ENCODE measurements around the gene LFNG.

LFNG gene

DNA sequence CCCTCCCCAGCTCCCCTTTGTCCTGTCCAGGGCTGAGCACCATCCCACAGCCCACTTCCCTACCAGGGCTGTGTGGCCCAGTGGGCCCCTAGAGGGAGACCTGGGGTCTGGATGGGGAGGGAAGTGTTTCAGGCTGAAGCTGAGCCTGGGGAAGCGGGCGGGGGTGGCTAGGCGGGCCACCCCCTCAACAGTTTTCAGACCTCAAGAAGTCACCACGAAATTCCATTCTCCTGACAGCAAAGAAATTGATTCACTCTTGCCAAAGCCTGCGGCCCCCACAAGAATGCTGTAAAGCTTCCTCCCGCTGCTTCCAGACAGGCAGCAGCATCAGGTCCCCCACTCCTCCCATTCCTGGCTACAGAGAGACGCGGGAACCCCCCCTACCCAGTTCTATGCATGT is 2.5 kb upstream of the LFNG start:
- no peak for DNase-seq (ENCODE audit: low read depth in 2 of 2)

DNA sequence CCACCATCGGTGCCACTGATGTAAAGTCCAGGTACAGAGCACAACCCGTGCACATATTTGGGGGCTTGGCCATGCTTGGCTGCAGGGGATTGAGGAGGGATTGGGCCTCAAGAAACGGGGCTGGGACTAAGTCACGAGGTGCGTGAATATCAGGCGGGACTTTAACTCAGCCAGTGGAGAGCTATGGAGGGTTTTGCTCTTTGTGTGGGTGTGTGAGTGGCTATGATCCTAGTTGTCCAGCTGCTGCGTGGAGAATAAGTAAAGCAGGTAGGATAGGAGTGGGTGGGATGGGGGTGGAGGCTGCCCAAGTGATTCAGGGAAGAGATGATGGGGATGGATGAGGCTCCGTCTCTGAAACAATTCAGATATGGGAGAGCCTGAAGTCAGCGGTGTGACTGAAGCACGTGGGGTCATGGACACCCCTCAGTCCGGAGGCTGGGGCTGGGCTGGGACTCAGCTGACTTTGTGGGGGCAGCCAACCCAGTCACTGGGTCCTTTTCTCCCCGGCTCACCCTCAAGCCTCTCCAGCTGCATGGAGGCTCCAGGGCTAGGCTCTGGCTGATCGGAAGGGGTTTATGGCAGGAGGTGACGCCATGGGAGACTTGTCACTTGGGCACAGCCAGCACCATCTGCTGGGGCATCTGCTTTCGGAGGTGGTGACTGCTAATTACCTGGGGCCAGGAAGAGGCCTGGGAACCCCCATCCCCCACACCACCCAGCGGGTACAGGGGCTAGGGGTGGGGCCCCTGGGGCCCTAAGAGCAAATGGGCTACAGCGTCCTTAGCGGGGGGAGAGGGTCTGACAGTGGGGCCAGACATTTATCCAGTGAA is 1.7 kb upstream of the LFNG start:
- no peak for DNase-seq (ENCODE audit: low read depth in 2 of 2)

DNA sequence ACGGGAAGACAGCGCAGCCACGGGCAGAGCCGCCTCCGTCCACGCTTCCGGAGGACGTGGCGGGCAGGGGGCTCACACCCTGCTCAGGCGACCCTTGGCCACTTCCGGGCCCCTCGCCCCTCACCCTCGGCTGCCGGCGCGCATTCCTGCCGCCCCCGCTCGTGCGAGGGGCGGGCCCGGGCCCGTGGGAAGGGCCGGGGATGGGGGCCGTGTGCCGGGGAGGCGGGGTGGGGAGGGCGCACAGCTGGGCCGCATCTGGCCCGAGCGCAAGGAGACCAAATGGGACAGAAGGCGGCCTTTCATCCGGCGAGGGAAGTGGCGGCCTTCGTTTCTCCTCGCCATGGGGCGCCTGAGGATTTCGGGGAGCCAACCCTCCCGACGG is 846 bp upstream of the LFNG start:
- DNase-seq (ENCODE audit: low read depth in 2 of 2) = no peak

DNA sequence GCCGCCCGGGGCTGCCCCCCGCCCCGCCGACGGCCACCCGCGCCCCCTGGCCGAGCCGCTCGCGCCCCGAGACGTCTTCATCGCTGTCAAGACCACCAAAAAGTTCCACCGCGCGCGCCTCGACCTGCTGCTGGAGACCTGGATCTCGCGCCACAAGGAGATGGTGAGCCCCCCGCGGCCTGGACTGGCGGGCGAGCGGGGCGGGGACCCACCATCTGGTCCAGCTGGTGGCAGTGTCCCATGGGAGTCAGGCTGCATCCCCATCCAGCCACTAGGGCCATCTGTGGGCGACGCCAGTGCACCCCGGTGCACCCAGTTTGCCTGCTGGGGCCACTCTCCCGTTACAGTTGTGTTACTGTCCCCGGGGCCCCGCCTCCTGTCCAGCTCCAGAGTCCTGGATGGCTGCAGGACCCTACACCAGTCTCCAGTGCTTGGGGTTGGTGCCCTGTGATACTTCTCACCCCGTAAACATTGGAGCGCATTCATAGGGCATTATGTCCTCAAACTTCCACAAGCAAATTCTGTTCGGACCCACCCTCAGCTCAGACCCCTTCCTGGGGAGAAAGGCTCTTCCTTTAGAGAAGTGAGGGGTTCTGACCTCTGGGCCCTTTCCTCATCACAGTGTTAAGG is 672 bp downstream of the LFNG start:
- no peak for DNase-seq (ENCODE audit: low read depth in 2 of 2)

DNA sequence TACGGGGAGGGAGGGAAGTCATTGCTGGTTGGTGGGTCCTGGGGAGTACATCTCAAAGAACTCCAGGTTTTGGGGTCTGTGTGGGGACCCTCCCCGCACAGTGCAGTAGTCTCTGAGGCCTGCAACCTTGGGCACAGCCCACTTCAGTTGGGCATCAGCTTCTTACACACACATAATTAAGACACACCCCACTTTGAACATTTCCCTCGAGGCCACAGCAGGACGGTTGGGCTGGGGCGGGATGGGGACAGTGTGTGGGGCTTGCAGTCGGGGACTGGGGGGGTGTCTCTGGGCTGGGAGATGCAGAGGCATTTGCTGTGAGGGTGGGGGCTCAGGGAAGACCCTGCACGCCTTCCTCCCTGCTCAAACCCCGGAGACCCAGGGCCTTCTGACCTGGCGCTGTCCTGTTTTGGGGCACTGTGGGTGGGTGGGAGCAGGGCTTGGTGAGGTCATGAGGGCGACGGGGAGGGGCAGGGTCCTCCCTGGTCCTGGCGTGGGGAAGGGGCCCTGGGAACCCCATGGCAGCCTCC is 1.3 kb downstream of the LFNG start:
- DNase-seq (ENCODE audit: low read depth in 2 of 2) = no peak

DNA sequence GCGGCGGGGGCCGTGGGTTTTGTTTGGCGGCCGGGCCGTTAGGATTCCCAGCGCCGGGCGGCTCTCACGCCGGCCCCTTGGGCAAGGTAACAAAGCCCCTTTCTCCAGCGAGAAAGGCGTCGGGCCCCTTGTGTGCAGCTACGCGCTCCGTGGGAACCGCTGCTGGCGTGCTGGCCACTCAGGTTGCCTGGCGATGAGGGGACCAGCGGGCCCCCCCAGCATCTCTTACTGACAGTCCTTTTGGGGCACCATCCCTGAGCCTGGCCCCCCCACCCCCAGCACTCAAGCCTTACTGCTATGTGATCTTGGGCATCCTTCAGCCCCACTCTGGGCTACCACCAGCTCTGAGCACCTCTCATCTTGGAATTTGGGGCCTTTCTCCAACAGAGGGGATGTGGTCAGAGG is 1.8 kb downstream of the LFNG start:
- DNase-seq (ENCODE audit: low read depth in 2 of 2) = no peak

DNA sequence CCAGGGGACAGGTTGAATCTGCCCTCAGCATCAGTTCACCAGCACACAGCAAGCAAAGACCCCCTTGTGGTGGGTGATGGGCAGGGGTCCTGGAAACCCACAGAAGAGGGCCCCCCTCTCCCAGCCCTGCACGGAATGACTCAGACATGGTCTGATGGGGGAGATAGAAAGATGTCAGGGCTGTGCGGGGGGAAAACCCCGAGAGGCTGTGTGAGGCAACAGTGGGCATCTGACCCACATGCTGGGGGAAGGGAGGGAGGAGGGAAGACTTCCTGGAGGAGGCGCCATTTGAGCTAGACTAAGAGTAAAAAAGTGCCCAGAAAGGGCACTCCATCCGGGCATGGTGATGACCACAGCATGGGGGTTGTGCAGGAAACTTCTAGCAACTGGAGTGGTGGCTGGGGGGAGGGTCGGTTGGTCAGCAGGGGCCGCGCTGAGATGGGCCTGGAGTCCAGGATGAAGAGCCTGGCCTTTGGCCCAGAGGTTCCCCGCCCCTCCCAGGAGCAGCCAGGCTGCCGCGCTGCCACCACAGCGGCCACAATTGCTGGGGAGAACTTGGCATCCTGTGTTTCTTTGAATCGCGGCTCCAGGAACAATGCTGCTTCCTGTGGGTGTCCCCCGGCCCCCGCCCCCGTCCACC is 2.5 kb downstream of the LFNG start:
- DNase-seq (ENCODE audit: low read depth in 2 of 2) = peak in 1 of 2 donors; percentile 76

DNA sequence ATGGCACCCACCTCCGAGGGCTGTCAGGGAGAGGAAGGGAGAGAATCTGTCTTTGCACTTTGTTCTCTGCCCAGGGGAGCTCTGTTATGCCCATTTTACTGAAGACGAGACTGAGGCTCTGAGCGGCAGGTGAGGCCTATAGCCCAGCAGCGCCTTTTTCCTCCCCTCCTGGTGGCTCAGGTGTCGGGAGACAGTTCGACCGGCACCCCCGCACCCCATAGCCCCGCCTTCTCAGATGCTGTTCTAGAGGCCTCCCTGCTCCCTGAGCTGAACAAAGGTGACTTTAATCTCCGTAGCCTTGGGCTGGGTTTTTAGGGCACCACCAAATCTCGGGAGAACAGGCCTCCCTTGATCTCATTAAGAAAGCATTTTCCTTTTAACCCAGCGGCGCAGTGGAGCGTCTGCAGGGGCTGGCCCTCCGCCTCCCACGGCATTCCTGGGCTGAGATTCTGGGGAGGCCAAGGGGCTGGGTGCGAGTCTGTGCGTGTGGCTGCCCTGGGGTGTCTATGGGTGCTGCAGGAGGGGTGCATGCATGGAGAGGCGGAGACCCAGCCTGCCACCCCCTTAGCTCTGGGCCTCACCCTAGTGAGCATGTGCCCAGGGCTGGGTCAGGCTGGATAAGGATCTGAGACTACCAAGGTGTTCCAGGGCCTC is 3.3 kb downstream of the LFNG start:
- no peak for DNase-seq (ENCODE audit: low read depth in 2 of 2)

DNA sequence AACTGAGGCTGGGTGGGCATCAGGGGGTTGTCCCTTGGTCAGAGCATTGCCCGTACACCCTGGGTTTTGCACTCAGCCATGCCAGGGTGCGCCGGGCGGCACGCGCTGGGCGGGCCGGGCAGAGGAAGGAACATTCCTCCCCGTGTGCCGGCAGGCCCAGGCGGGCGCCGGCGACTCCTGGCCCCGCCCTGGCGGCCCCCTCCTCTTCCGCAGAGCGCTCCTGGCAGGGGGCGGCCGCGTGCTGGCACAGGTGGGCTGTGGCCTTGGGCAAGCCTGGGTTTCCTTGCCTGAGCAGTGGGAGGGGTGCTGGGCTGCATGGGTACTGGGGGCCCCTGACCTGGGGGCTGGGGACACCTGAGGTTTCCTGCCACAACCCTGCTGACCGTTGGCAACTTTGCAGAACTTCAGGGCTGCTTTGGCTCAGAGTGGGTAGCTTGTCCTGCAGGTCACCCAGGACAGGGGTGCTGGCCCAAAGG is 3.9 kb downstream of the LFNG start:
- no peak for DNase-seq (ENCODE audit: low read depth in 2 of 2)

DNA sequence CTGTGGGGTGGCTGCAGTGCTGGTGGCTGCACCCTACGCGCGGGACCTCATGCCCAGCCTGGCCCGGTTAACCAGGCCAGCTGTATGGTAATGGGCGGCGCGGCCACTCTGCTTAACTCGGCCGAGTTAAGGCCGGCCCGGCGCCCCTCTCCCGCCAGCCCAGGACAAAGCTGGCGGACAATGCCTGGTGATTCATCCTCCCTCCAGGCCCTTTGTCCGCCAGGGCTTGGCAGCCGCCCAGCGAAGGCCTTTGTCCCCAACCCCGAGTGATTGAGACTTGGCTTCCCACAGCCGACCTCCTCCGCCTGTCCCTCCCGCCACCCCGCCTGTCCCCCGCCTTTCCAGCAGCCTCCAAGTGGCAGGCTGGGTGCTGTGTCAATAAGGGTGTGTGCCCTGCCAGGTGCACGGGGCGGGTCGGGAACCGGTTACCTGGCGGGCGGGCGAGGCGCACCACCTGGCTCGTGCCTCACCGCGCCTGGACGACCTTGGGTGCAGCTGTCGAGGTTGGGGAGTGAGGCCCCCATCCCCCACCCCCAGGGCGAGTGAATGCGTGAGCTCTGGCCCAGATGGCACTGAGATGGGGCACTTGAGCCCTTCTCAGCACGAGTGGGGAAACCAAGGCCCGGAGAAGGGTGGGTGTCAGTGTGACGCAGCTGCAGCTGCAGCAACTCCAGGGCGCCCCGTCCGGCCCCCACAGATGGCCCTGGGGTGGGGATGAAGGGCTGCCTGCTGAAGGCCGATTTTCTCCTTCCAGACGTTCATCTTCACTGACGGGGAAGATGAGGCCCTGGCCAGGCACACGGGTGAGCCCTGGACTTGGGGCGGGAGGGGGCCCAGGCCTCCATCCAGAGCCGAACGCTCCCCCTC is 4.6 kb downstream of the LFNG start:
- DNase-seq (ENCODE audit: low read depth in 2 of 2) = no peak

DNA sequence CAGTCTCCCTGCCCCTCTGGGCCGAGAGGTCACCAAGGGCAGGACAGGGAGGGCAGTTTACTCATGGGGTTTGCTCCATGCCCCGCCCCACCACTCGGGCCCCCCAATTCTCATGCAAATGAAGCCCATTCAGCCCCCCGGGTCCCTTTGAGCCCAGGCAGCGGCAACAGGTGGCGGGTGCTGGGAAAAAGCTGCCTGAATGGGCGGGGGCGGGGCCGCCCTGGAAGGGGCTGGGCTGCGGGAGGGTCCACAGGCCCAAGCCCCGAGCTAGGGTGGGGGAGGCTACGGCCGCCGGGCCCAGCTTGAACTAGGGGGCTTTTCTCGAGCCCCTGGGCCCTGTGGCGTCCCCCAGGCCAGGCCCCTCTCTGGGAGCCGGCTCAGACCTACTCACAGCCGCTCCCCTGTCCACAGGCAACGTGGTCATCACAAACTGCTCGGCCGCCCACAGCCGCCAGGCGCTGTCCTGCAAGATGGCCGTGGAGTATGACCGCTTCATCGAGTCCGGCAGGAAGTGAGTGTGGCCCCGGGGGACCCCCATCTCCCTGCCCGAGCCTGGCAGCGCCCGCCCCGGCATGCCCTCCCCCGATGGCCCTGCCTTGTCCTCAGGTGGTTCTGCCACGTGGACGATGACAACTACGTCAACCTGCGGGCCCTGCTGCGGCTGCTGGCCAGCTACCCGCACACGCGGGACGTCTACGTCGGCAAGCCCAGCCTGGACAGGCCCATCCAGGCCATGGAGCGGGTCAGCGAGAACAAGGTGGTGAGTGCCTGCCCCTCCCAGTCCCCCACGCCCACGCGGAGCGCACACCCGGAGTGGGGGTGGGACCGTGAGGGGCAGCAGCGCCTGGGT is 5.5 kb downstream of the LFNG start:
- DNase-seq (ENCODE audit: low read depth in 2 of 2) = no peak

DNA sequence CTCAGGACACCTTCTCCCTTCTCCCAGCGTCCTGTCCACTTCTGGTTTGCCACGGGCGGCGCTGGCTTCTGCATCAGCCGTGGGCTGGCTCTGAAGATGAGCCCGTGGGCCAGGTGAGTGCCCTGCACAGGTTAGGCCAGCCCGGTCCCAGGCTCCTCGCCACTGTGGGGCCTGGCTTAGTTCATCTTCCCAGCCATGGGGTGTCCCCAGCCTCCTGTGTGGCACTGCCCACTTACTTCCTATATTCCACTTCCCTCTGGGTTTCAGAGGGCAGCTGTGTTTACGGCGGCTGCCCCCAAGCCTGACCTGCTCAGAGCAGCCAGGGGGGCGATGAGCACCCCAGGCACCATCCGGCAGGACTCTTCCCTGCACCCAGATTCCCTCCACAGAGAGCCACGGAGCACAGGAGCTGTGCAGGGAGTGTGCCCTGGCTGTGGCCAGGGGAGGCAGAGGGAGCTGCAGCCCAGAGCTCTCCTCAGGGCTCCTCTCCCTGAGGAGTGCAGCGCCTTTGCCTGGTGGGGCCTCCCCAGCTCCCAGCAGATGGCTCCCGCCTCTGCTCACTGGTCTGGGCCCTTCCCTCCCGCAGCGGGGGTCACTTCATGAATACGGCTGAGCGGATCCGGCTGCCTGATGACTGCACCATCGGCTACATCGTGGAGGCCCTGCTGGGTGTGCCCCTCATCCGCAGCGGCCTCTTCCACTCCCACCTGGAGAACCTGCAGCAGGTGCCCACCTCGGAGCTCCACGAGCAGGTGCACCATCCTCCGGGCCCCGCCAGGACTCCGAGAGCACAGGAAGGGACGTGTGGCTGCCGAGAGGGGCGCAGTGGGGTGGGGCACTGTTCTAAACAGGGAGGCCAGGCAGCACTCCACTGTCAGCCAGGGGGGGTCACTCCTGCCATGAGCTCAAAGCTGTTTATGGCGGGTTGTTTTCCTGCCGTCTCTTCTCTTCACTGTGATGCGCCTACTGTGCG is 6.4 kb downstream of the LFNG start:
- DNase-seq (ENCODE audit: low read depth in 2 of 2) = no peak

DNA sequence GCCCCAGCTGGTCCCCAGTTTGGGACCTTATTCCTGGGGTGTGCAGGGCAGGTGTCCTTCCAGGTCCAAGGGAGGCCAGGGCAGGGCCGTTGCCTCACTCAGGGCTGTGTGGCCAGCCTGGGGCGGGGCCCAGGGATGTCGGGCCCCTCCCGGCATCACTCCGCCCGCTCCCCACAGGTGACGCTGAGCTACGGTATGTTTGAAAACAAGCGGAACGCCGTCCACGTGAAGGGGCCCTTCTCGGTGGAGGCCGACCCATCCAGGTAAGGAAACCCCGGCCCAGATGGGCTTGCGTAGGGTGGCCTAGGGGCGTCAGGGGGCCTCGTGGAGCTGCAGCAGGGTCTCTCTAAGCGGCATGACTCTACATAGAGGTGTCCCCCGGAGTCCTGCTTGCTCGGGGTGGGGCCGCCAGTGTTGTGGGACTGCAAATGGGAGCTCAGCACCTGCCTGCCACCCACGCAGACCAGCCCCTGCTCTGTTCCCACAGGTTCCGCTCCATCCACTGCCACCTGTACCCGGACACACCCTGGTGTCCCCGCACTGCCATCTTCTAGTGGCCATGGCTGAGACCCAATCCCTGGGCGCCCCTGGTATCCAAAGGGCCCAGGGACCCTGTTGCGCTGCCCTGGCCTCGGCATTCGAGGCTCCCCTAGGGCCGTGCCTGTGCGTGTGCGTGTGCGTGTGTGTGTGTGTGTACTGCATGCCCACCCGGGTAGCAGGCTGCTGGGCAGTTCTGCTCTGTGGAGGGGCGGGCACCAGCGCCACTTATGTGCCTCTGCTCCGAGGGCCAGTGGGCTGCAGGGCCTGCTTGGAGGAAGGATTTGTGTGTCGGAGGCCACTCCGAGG is 7.3 kb downstream of the LFNG start:
- DNase-seq (ENCODE audit: low read depth in 2 of 2) = no peak

DNA sequence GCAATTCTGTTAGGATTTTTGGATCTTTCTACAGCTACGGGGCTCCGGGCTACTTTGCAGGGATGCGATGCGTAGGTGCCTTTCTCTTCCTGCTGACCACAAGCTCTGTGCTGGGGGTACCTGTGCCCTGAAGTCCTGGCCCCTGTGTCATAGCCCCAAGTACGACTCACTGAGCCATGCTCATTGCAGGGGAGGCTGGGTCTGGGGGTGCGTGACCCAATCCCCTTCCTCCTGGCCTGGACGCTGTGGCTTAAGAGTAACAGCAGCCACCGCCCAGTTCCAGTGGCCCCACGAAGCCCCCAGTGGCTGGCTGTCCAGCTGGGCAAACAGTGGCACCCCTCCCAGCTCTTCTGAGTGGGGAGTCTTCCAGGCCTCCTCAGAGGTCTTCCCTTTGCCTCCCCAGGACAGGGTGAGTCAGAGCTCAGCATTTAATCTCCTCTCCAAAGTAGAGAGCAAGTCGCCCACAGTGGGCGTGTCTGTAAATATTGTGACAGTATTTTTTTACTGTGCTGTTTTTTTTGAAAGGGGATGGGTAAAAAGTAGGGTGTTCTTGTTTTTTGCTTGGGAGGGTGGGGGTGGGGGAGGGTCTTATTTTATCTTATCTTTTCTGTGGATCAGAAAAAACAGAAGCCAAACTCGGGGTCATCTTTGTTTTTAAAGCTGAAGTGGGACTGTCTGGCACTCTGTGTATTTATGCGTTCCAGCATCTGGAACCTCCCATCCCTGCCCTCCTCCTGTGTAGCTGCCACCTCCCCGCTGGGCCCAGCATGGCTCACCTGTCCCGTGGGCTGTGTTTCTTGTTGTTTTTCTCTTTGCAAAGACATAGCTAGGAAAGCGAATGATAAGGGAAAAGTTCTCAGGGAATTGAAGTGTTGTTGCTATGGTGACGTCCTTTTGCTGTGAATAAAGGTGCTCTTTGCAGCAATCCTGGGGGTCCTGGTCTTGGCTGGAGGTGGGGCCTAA is 8.2 kb downstream of the LFNG start:
- no peak for DNase-seq (ENCODE audit: low read depth in 2 of 2)

DNA sequence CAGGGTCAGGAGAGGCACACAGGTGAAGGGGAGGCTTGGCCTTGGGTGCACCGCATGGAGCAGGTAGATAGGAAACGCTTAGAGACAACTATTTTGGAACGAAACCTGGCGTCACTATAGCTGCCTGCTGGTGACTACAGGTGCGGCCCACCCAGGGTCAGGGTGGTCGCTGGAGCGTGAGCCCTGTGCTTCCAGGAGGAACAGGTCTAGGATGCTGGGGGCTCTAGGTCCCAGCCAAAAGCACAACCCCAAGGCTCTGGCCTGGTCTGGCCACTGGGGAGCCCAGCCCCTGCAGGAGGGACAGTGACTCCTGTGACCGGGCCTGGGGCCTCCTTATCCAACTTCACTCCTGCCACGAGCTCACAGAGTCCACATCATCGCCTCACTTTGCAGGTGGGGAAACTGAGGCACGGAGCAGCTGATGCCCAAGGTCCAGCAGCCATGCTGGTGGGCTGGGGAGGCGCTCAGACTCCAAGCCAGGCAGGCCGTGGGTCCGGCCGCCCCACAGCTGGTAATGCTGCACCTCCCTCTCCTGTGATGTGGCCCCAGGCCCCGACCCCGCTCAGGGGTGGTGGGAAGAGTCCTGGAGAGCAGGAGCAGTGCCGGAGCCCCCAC is 9.0 kb downstream of the LFNG start:
- DNase-seq (ENCODE audit: low read depth in 2 of 2) = no peak
